Activated T-helper 17 cell treated with anti-CD3 and anti-CD28 coated beads, Interleukin-2, amount 50 U/mL, for 72 hours (primary cell): ENCODE data around the gene DEDD2. TPM values are rescaled to one million over a fixed set of nuclear protein-coding genes. Genes with fewer than 3 reads are reported as not detected.
A peak's percentile ranks its signal among the peaks of the same experiment; 100 is the strongest.

Experiments used
- ATAC-seq: fragments of 150-1000 bp; cut with Tn5 transposase; replicated peaks from 2 replicates; pipeline ENCODE4 v1.10.0; 2021; ENCODE audit warnings: mild to moderate bottlenecking, moderate library complexity
- H3K27ac Mint-ChIP-seq: one replicate; pipeline ENCODE4 v1.8.0; 2022; ENCODE audit warnings: mixed read lengths
- H3K27me3 Mint-ChIP-seq: one replicate; pipeline ENCODE4 v1.8.0; 2022; ENCODE audit warnings: mixed read lengths
- H3K36me3 Mint-ChIP-seq: one replicate; pipeline ENCODE4 v1.8.0; 2022; ENCODE audit warnings: low read depth, mild to moderate bottlenecking, mixed read lengths
- H3K4me1 Mint-ChIP-seq: one replicate; pipeline ENCODE4 v1.8.0; 2022; ENCODE audit warnings: mixed read lengths
- H3K4me3 Mint-ChIP-seq: one replicate; pipeline ENCODE4 v1.8.0; 2022; ENCODE audit warnings: mild to moderate bottlenecking, mixed read lengths
- H3K9me3 Mint-ChIP-seq: one replicate; pipeline ENCODE4 v1.8.0; 2022; ENCODE audit warnings: mixed read lengths
- total RNA-seq, 2 donors: library from RNA; stranded (reverse); gene quantifications; one replicate each; pipeline ENCODE4 v1.2.3, GENCODE V29; 2022

DEDD2 gene
- total RNA-seq, 2 donors from 2014 or later, result 37.4 to 45.7 TPM

DNA sequence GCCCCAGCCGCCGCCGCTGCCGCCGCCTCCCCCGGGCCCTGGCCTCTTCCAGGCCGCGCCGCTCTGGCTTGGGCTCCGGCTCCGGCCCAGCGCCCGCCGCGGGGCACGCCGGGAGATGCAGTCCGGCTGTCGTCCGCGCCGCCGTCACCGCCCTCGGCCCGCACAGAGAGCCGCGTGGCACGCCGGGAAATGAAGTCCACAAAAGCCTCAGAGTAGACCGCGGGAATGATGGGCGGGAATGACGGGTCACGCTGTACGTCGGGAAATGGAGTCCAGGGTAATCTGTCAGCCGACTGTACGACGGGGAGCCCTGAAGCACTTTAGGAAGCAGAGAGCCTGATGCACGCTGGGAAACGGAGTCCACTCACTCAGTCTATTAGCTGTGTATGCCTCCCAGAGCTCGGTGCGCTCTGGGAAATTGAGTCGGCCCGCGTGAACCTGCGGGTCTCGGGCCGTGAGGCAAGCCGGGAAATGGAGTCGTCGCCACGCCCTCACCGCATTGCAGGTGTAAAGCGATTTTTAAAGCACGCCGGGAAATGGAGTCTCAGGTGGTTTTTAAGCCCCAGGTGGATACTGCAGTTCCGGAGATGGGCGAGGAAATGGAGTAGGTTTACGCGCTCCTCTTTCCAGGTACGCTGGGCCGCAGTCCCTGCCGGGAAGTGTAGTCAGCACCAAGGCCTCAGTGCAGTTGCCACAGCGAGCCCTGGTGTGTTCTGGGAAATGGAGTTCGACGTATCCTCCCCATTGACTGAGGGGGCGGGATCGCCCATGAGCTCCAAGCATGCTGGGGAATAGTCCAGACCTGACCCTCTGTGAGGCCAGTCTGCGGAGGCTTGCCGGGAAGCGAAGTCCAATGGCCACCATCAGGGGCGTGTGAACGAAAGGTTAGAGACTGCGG is 25.3 kb upstream of the DEDD2 start, which contains the start of gene GSK3A:
TSS of gene GSK3A (minus strand) at position 91 of the 898 bp plus-strand sequence. CDS start 137 bp downstream, outside the sequence.
- Mint-ChIP-seq H3K27ac (peak within 1 kb of the TSS; percentile 93), H3K4me3 (peak within 1 kb of the TSS; percentile 92), H3K9me3 (no peaks in the 10 kb centered on the region), H3K27me3 (no peaks in the 10 kb centered on the region), H3K36me3 (peaks cover 39% of the 10 kb centered on the region), H3K4me1 (peaks cover 23% of the 10 kb centered on the region)
- ATAC-seq, result peak; percentile 80

DNA sequence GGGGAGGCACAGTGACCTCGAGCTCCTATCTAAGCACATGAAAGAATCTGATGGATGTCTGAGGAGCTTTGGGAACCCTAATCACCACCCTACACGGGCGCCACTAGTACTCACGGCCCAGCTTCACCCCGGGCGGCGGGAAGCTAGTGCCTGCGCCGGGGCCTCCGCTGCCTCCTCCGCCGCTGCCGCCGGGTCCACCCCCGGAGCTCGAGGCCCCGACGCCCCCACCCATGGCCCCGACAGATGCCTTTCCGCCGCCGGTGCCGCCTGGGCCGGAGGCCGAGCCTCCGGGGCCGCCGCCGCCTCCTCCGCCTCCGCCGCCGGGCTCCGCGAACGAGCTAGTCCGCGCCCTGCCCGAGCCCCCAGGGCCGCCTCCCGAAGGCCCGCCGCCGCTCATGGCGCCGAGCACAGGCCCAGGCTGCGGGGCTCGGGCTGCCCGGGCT is 24.6 kb upstream of the DEDD2 start:
- H3K27ac Mint-ChIP-seq, result peak overlapping the region; percentile 93
- peaks cover 23% of the 10 kb centered on the region for H3K4me1 Mint-ChIP-seq
- no peak for ATAC-seq
- H3K27me3 Mint-ChIP-seq, result no peaks in the 10 kb centered on the region
- H3K9me3 Mint-ChIP-seq, result no peaks in the 10 kb centered on the region
- peaks cover 43% of the 10 kb centered on the region for H3K36me3 Mint-ChIP-seq
- H3K4me3 Mint-ChIP-seq, result peak overlapping the region; percentile 92

DNA sequence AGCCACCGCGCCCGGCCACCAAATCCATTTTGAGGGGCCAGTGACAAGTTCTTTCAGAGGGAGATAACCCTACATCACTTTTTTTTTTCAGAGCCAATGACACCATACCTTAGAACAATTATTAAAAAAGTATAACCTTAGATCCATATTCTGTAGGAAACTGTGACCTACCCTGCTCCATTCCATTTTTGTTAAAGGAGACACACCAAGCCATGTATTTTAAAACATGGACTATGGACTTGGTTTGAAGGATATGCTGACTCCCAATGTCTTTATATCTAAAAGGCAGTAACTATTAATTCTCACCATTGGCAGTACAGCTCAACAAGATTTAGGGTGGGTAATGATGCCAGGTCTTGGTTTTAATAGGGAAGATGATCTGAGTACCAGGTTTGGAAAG is 23.8 kb upstream of the DEDD2 start:
- no peak for ATAC-seq
- H3K9me3 Mint-ChIP-seq, result no peaks in the 10 kb centered on the region
- H3K4me3 Mint-ChIP-seq, result peak overlapping the region; percentile 92
- peaks cover 51% of the 10 kb centered on the region for H3K36me3 Mint-ChIP-seq
- H3K27me3 Mint-ChIP-seq, result no peaks in the 10 kb centered on the region
- peak overlapping the region; percentile 69 for H3K27ac Mint-ChIP-seq
- peaks cover 28% of the 10 kb centered on the region for H3K4me1 Mint-ChIP-seq

DNA sequence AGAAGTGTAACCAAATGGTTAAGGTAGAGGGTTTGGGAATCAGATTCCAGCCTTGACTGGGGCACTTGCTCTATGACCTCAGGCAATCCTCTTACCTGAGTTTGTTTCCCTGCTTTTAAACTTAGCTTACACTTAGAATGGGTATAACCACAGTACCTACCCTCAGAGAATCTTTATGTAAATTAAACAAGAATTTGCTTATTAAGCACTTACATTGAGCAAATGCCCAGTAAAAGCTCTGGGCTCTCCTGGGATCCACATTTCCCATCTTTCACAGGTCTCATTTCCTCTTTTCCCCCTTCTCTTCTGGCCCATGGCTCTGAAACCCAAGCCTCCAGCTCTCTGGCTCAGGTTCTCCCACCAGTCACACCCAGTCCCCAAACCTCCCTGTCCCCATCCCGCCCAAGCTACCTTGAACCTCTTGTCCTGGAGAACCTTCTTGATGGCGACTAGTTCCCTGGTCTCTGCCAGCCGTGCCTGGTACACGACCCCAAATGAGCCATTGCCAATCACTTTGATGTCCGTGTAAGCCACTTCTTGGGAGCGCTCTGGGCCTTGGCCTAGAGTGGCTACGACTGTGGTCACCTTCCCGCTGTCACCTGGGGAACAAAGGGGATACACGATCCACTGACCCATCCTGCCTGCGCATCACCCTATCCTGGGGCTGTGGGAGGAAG is 22.2 kb upstream of the DEDD2 start:
- H3K9me3 Mint-ChIP-seq, result no peaks in the 10 kb centered on the region
- H3K36me3 Mint-ChIP-seq, result peaks cover 66% of the 10 kb centered on the region
- peaks cover 25% of the 10 kb centered on the region for H3K4me1 Mint-ChIP-seq
- peak overlapping the region; percentile 92 for H3K4me3 Mint-ChIP-seq
- H3K27ac Mint-ChIP-seq, result peak overlapping the region; percentile 69
- no peaks in the 10 kb centered on the region for H3K27me3 Mint-ChIP-seq
- ATAC-seq, result no peak

DNA sequence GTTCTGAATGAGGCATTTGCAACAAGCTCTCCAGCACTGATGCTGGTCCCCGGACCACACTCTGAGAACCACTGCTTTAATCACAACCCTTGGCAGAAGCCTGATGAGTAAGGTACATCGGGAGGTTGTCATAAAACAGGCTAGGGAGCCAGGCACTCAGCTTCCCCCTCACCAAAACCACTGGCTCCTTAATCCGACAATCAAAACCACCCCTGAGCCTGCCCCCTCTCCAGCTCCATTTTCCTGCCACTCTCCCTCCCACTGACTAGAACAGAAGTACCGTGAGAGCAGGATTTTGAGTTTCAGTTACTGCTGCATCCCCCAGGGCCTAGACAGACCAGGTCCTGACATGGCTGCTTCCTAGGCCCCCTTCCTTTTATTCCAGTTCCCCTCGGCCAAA is 17.7 kb upstream of the DEDD2 start:
- Mint-ChIP-seq H3K27me3 (no peaks in the 10 kb centered on the region), H3K9me3 (no peaks in the 10 kb centered on the region), H3K4me1 (peaks cover 20% of the 10 kb centered on the region), H3K36me3 (peaks cover 90% of the 10 kb centered on the region), H3K4me3 (no peak overlapping the region), H3K27ac (peak overlapping the region; percentile 48)
- ATAC-seq, result no peak

DNA sequence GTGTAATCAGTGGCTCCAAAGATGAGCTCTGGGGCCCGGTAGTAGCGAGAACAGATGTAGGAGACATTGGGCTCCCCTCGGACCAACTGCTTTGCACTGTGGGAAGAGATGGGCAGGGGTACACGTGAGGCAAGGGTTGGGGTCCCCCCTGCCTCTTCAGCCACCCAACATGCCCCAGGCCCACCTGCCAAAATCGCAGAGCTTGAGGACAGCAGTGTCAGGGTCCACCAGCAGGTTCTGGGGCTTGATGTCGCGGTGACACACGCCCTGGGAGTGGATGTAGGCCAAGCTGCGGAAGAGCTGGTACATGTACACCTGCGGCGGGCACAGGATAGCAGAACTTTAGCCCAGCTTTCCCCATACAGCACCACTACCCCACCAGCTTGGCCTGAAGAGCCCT is 16.9 kb upstream of the DEDD2 start:
- H3K27me3 Mint-ChIP-seq, result no peaks in the 10 kb centered on the region
- H3K36me3 Mint-ChIP-seq, result peaks cover 90% of the 10 kb centered on the region
- H3K27ac Mint-ChIP-seq, result no peak overlapping the region
- peaks cover 12% of the 10 kb centered on the region for H3K4me1 Mint-ChIP-seq
- H3K9me3 Mint-ChIP-seq, result no peaks in the 10 kb centered on the region
- ATAC-seq, result no peak
- H3K4me3 Mint-ChIP-seq, result no peak overlapping the region

DNA sequence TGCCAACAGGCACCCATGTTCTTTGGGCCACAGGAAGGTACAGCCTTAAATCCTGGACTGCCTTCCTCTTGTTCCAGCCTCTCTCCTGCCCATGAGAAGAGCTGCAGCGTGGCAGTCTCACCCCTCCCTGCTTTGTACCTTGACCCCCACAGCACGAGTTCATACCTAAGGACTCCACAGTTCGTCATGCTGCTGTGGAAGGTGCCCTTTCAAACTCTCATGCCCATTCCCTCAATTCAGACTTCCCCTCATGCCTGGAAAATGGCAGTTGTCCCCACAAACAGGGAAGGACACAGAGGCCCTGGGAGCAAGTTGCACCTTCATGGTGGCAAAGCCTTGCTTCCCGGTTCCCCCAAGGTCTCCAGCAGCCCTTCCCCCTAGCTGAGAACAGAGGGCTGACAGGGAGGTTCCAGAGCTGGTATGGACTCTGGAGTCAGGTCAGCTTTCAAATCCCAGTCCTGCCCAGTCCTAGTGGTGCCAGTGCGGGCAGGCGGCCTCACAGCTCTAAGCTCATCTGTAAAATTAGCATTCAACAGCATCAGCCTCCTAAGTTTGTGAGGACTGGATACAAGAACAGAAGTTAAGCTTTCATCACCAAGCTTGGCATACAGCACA is 16.3 kb upstream of the DEDD2 start:
- no peaks in the 10 kb centered on the region for H3K27me3 Mint-ChIP-seq
- ATAC-seq, result no peak
- H3K4me1 Mint-ChIP-seq, result peaks cover 10% of the 10 kb centered on the region
- no peak overlapping the region for H3K4me3 Mint-ChIP-seq
- peaks cover 90% of the 10 kb centered on the region for H3K36me3 Mint-ChIP-seq
- H3K9me3 Mint-ChIP-seq, result no peaks in the 10 kb centered on the region
- peak overlapping the region; percentile 58 for H3K27ac Mint-ChIP-seq

DNA sequence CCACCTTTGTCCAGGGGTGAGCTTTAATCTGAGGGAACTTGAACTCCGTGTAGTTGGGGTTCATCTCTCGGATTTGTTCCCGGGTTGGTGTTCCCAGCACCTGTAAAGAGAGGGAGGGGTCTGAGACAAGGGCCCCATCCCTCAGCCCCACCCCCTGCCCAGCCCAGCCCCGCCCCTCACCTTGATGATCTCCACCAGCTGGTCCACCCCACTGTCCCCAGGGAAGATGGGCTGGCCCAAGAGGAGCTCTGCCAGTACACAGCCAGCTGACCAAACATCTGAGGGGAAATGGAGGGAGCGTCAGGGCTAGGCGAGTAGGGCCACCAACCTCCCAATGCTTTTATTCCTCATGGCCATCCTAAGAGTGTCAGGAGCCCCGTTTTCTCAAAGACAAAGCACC is 15.6 kb upstream of the DEDD2 start:
- no peak overlapping the region for H3K4me3 Mint-ChIP-seq
- H3K27me3 Mint-ChIP-seq, result no peaks in the 10 kb centered on the region
- no peaks in the 10 kb centered on the region for H3K9me3 Mint-ChIP-seq
- peaks cover 12% of the 10 kb centered on the region for H3K4me1 Mint-ChIP-seq
- no peak for ATAC-seq
- peaks cover 94% of the 10 kb centered on the region for H3K36me3 Mint-ChIP-seq
- H3K27ac Mint-ChIP-seq, result peak overlapping the region; percentile 58

DNA sequence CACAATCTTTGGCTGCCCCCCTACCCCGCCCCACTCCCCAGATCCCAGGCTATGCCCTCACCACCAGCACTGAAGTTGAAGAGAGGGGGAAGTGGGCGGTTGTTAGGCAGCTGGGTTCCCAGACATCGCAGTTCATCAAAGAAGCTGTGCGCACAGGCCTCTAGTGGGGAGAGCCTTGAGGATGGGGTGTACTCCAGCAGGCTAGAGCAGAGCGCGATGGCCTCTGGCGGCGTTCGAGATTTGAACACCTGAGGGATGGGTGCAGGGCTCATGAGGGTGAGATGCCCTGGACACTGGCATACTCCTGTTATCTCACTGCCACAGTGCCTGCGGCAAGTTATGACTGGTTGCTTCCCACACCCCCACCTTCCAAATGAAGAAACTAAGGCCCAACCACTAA is 15.0 kb upstream of the DEDD2 start:
- Mint-ChIP-seq H3K9me3 (no peaks in the 10 kb centered on the region), H3K36me3 (peaks cover 100% of the 10 kb centered on the region), H3K27me3 (no peaks in the 10 kb centered on the region), H3K4me3 (no peak overlapping the region), H3K4me1 (peaks cover 12% of the 10 kb centered on the region), H3K27ac (peak overlapping the region; percentile 28)
- ATAC-seq, result no peak

DNA sequence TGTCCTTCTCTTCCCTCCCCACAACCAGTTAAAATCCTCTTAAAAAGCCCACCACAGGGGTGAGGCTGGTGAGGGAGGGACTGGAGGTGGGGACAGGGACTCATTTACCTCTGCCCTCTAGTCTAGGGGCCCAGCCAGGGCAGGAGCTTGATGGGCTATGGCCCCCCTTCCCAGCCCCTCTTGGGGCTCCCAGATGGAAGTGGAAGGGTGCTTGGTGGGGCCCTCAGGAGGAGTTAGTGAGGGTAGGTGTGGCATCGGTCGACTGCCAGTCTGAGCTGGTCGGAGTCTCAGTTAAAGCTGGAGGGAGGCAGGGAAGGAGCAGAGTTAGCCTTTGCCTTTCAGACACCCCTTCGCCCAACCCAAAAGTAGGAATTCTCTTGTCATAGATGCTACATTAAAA is 13.1 kb upstream of the DEDD2 start:
- H3K9me3 Mint-ChIP-seq, result no peaks in the 10 kb centered on the region

DNA sequence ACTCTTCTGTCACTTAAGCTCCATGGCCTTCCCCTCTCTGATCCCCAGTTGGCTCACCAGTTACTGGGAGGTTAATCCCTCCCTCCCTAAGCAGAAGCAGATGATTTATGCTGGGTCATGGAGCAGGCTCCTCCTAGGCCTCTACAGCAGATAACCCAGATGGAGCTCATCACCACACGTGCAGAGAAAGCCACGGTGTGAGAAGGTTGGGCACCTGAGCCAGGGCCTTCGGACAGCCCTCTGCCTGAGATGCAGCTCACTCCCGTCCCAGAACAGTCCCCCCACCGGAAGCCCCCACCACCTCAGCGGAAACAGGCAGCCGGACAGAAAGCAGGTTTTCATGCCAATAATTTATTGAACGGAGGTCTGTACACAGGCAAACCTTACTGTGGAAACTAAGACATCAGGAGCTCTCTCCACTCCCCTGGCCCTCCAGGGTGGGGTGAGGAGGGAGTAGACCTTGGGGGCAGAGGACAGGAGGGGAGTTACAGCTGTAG is 12.4 kb upstream of the DEDD2 start:
- Mint-ChIP-seq H3K9me3 (no peaks in the 10 kb centered on the region), H3K36me3 (peaks cover 97% of the 10 kb centered on the region), H3K27ac (peak overlapping the region; percentile 74), H3K4me1 (peaks cover 9% of the 10 kb centered on the region), H3K4me3 (no peak overlapping the region), H3K27me3 (no peaks in the 10 kb centered on the region)
- no peak for ATAC-seq

More for the DNA sequence above, 13.1 kb upstream of the DEDD2 start:
- H3K4me1 Mint-ChIP-seq, result peaks cover 9% of the 10 kb centered on the region
- no peak overlapping the region for H3K27ac Mint-ChIP-seq
- peaks cover 100% of the 10 kb centered on the region for H3K36me3 Mint-ChIP-seq
- no peak overlapping the region for H3K4me3 Mint-ChIP-seq
- no peaks in the 10 kb centered on the region for H3K27me3 Mint-ChIP-seq
- no peak for ATAC-seq

DNA sequence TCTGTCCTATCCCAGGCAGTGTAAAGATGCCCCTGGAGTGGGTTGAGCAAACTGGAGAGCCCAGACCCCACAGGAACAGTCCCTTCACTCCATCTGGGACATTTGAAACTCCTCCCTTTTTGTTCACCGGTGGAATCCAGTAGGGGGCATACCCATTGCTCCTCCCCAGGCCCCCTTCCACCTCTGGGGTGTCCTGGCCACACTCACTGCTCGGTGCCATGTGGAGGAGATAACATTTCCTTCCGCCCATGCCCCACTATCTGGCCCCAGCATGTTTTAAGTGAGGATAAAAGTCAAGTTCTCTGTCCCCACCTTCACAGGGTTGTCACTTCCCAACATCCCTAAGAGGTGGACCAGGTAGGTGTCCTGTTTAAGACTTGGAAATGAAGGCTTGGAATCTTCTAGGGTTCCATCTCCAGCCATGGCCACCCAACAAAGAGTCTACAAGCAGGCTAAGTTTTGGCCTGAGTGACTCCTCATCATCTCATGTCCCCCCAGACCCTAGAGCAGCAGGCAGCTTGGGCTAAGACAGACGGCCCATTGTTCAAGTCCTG is 11.9 kb upstream of the DEDD2 start:
- Mint-ChIP-seq H3K36me3 (peaks cover 97% of the 10 kb centered on the region), H3K27me3 (no peaks in the 10 kb centered on the region), H3K9me3 (no peaks in the 10 kb centered on the region), H3K4me1 (peaks cover 9% of the 10 kb centered on the region), H3K4me3 (no peak overlapping the region), H3K27ac (peak overlapping the region; percentile 74)
- no peak for ATAC-seq

DNA sequence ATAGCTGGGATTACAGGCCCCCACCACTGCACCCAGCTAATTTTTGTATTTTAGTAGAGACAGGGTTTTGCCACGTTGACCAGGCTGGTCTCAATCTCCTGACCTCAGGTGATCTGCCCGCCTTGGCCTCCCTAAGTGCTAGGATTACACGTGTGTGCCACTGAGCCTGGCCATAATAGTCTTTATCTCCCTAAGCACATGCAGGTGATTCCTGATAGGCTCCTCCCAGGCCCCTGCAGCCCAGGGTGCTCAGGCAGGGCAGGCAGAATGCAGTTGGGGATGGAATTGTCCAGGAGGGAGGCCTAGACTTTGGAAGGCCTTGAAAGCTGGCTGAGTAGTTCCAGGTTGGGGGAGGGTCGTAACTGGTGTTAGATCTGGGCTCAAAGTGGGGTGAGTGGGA is 11.2 kb upstream of the DEDD2 start:
- Mint-ChIP-seq H3K27me3 (no peaks in the 10 kb centered on the region), H3K27ac (peak overlapping the region; percentile 61), H3K36me3 (peaks cover 94% of the 10 kb centered on the region), H3K9me3 (no peaks in the 10 kb centered on the region), H3K4me1 (peaks cover 9% of the 10 kb centered on the region), H3K4me3 (no peak overlapping the region)
- no peak for ATAC-seq

DNA sequence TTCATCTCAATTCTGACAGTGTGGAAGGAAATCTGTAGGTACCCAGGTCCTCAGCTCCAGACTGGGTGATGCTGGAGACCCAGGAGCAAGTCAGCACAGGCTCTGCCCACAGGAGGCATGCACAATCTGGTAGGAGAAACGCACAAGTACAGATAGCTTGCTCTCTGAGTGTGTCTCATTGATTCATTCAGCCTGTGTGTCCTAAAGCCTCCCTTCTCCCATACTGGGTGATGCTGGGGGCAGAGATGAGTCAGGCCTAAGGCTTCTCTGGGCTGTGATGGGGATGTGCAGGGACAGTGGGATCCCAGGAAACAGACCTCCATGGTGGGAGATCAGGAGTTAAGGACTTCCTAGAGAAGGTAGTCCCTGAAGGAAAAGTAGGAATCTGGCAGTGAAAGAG is 9.4 kb upstream of the DEDD2 start:
- ATAC-seq, result no peak
- Mint-ChIP-seq H3K4me3 (no peak overlapping the region), H3K36me3 (peaks cover 92% of the 10 kb centered on the region), H3K4me1 (peaks cover 17% of the 10 kb centered on the region), H3K27me3 (no peaks in the 10 kb centered on the region), H3K9me3 (no peaks in the 10 kb centered on the region), H3K27ac (peak overlapping the region; percentile 64)
